ENCODE data around the gene PPP2R5B.

PPP2R5B gene

DNA sequence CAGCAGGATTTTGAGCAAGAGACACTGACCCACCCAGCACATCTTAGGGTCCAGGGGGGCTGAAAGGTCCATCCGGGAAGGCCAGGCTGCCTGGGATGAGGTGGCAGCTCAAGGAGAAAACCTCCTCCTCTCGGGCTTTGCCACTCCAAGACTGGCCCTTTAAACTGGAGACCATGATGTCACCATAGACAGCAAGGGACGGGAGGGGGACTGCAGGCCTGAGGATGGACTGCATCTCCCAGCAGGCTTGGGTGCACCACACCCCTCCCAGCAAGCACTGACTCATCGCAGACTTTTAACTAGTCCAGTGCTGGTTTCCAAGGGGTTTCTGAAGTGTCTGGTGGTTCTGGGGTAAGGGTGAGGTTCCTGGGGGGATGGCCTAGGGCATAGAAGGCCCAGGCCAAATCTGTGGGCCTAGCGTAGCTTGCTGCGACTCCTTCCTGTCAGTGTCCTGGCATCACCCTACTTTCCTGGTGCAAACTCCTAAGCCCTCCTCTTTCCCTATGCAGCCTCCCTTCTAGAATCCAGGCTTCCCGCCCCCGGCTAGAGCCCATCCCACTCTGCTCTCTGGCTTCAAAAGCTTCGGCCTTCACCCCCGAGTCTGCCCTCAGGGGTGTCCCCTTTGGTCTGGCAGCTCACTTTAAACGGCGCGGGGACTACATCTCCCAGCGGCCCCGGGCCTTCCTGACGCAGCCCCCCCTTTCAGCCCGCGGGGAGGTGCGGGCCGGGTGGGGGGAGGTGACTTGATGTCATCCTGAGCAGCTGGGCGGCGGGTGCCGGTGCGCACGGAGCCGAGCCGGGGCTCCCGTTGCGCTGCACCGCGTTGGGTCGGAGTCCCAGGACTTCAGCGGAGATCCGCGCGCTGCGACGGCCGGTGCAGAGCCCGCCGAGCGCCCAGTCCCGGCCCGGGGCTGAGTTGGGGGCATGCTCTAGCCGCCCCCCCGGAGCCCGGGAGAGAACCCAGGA is at the start of gene PPP2R5B:
Gene PPP2R5B (plus strand): TSS at position 746 of the 966 bp plus-strand sequence. CDS start 1,046 bp downstream, outside the sequence.
- peak; percentile 91 for DNase-seq

DNA sequence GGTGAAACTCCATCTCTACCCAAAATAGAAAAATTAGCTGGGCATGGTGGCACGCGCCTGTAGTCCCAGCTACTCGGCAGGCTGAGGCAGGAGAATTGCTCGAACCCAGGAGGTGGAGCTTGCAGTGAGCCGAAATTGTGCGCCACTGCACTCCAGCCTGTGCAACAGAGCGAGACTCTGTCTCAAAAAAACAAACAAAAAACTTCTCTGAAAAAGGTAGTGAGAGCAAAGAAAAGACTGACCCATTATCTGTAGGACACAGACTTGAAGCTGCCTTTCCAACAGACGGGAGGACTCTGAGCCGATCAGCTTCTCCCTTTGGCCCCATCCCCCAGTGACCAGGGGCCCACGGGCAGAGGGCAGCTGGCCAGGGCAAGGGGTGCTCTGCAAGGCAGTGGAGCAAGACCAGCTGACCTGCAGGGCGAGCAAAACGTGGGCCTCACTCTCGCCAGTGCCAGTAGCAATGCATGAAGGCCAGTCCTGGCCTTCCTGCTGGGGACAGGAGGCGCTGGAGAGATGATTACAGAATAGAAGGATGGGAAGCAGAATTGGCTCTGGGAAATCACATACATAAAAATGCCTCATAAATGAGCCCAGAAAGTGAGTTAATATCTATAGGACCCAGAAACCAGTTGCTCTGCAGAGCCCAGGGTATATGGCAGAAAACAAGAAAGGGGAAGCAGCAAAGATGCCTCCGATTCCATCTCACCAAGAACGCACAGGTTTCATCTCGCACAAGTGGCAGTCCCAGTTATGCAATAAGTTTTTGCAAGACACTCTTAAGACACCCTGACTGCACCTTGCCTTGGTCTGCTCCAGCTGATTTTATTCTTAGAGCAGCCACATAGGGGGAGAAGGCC is 48.9 kb upstream of the PPP2R5B start:
- DNase-seq, result no peak

DNA sequence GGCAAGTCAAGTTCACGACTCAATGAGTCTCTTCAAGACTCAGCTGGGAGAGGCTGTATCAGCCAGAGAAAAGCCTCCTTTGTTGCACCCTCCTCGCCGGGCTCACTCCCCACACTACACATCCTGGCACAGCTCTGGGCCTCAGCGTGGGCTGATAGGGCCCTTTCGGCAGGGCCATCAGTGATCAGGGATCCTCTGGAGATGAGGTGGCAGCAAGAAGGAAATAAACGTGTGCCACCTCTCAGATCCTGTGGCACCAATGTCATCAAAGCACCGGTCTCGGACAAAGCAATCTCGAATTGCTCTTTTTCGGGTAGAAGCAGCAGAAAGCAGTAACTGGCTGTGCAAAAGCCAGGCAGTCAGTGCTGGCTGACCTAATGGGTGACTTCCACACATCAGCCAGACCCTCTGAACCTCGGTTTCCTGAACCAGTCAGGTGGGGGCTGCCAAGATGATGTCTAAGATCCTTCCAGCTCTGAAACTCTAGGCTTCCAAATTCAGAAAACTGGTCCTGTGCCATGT is 48.2 kb upstream of the PPP2R5B start:
- peak; percentile 23 for DNase-seq

DNA sequence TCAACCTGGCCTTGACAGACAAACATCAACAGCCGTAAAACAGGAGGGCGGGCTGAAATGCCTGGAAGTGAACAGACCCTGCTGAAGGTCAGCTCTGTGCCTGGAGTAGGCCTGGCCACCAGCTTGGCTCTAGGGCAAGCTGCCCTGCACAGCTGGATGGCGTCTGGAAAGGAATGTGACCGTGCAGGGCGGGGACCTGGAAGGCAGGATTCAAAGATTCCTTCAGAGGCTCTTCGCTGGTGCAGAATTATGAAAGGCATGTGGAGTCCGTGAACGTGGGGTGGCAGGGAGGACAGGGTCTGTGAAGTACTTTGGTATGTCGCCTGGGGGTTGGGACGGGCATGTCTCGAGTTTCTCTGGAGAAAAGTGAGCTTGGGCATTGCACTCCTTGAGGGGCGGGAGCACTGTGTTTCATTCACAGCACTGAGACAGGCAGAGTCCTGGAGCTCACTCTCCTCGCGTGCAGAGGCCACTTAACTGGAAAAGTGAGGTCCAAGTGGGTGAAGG is 47.6 kb upstream of the PPP2R5B start:
- no peak for DNase-seq

DNA sequence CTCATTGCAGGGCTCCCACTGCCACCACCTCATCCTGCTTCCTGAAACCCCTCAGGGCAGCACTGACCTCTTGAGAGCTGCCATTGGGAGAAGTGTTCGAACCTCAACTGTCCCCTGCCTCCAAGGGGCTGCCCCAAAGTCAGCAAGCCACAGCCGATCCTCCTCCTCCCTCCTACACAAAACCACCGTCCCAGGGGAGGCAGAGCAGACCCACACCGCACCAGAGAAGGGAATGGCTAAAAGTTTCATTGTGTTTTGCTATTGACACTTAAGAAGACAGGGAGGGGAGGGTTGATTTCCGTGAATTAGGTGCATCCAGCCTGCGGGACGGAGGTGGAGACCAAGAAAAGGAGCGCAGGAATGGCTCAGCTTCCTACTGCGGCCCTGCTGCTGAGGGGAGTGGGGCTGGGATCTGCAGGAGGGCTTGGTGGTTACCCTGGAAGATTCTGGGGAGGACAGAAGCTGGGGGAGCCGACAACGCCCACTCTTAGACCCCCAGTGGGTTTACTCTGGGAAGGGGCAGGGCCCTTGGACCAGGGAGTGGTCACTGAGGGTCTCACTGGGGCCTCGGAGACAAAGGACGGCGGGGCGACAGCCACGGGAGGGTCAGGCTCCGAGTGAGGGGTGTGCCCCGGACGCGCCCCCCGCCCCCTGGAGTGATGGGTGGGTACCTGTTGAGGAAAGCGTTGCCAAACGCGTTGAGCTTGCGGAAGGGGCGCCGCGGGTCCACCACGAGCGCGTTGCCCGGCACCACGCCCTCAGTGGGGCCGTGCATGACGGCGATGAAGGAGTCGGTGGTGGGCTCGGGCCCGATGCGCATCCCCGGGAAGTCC is 46.9 kb upstream of the PPP2R5B start:
- DNase-seq, result peak; percentile 19

DNA sequence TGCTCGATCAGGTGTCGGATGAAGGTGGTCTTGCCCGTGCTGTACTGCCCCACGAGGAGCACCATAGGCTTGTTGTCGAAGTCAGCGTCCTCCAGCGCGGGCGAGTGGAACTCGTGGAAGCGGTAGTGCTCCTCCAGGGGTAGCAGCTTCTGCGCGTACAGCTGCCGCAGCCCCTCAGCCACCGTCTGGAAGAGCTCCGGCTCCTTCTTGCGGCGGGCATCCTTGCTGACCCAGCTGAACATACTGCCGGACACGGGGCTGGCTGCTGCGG is 46.3 kb upstream of the PPP2R5B start:
- no peak for DNase-seq

DNA sequence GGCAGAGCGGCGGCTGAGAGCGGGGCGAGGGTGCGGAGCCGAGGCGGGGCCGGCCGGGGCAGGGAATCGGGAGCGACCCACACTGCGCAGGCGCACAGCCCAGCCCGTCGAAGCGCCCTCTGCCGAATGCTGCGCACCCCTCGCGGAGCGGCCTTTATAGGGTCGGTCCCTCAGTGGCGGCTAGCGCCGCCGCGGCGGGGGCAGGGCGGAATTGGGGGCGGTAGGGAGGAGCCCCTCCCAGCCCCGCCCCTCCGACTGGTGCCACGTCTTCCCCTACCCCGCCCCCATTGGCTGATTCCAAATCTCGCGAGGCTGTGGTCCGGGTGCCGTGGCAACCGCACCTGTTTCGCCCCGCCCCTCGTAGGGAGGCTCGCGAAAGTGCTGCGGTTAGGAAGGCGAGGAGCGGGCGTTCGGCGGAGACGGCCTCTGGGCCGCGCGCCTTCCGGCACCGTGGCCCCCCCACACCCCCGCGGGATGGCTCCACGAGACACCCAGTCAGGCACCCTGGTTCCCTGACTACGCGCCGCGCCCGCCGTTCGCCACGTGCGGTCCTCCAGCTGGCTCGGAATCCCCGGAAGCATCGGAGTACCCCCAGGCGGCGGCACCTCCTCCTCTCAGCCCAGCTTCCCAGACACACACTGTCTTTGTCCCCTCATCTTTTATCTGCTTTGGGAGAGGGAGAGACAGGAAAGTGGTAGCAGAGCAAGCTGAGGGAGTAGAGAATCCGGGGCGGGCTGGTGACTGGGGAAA is 45.8 kb upstream of the PPP2R5B start, which contains the start of gene EHD1:
Gene EHD1 (minus strand): TSS at position 128 of the 750 bp plus-strand sequence. CDS start 157 bp downstream, outside the sequence.
- DNase-seq, result peak; percentile 100

DNA sequence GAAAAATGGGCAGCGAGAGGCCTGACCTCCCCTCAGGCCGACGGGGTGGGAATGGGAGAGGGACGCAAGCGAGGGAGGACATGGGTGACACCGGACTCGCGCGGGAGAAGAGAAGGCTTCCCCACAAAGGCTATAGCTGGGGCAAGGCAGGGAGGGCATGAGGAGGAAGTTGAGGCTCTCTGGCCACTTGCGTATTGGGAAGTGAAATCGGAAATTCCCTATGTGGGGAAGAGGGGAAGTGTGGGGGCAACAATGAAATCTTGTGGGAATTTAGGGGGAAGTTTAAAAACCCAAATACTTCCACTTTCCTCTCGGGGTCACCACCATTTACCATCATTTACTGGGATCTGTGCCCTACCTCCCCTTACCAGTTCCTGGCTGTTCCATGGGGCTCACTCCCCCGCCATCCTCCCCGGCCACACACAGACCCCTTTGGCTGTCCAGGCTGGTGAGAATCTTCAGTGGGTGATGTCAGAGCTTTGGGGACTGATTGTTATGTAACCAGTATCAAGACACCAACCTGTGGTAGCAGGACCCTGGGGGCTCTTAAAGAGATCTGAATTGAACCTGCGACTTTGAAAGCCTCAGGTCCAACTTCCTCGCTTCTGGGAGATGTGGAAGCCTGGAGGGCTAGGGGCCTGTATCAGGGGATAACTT is 45.1 kb upstream of the PPP2R5B start:
- peak; percentile 39 for DNase-seq

DNA sequence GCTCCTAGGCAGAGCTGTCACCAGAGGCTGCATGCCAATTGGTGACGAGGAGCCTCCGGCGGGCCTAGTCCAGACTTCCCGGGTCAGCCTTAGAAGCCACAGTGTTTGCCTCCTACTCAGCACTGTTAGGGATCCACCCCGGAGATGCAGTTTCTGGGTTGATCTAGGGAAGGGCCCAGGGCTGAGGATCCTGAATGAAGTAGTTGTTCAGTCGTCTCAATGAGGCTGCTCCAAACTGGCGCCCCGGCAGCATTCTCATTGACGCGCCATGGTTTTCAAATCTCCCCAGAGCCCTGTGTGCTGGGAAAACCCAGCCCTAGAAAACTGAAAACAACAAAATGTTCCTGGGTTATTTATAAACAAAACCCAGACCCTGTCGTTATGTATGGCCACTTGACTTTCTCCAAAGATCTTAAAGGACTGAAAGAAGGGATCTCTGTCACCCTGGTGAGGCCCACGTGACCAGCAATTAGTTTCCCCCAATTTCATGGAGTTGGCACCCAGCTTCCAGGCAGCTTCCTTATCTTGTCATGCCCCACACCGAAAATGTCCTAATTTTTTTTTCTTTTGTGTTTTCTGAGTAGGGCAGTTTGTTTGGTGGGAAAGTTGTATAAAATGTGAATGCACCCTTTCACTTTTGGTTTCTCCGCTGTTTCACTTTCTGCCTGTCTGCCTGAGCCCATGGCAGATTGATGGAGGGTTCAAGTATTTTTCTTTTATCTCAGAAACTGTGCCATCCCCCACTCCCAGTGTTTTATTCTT is 44.1 kb upstream of the PPP2R5B start:
- peak; percentile 65 for DNase-seq

DNA sequence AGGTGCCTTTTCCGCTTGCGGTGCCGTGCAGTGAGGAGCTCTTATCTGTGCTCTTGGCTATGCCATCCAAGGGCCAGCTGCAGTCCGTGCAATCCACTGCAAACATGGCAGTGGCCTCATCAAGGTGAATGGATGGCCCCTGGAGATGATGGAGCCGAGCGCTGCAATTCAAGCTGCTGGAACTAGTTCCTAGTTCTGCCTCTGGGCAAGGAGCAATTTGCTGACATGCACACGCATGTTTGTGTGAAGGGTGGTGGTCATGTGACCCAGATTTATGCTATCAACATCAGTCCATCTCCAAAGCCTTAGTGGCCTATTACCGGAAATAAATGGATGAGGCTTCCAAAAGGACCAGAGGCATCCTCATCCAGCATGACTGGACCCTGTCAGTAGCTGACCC is 43.0 kb upstream of the PPP2R5B start:
- DNase-seq, result no peak

DNA sequence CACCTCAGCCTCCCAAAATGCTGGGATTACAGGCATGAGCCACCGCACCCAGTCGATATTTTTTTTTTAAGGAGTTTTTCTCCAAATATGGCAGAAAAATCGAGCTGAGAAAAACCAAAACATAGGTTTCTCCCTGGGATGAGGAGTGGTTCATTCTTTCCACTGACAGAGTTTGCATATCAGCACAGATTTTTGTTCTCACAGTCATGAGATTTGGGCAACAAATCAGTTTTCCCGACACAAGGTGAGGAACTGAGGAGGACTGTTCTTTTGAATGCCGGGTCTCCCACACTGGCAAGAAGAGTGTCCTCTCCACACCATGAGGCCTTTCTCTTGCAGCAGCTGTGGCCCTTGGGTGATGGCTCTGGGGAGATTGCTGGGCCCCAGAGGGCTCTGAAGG is 42.2 kb upstream of the PPP2R5B start:
- DNase-seq, result no peak

DNA sequence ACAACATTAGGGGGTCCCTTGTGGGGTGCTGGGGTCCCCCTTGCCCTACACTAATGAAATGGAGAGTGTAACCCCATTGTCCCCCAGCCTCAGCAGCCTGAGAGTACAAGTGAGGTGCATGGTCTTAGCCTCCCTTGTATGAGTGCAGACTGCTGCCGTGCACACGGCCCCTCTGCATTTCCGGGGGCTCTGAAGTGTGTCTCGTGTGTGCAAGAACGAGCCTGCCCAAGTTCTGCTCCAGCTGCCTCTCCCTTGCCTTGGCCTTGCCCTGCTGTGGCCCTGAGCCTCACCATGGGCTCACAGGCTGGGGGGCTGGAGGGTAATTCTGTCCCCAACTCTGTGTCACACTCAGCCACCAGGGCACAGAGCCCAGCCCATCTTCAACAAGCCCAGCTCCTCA is 40.9 kb upstream of the PPP2R5B start:
- DNase-seq, result no peak

DNA sequence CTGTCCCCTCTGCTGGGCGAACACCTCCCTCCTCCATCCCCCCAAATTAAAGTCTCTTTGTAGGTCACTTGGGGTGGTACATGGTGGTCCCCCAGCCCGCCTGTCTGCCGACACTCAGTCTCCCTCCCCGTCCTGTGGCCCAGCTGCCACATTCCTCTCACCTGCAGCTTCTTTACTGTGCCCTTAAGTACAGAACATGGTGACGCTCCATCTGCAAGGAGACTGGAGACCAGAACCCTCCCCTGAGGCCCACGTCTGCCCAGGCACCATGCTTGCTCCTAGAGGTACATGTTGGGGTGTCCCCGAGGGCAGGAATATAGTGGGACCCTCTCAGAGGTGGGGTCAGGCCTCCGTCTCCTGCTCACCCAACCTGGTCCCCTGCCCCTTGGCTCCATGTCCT is 40.5 kb upstream of the PPP2R5B start:
- no peak for DNase-seq

DNA sequence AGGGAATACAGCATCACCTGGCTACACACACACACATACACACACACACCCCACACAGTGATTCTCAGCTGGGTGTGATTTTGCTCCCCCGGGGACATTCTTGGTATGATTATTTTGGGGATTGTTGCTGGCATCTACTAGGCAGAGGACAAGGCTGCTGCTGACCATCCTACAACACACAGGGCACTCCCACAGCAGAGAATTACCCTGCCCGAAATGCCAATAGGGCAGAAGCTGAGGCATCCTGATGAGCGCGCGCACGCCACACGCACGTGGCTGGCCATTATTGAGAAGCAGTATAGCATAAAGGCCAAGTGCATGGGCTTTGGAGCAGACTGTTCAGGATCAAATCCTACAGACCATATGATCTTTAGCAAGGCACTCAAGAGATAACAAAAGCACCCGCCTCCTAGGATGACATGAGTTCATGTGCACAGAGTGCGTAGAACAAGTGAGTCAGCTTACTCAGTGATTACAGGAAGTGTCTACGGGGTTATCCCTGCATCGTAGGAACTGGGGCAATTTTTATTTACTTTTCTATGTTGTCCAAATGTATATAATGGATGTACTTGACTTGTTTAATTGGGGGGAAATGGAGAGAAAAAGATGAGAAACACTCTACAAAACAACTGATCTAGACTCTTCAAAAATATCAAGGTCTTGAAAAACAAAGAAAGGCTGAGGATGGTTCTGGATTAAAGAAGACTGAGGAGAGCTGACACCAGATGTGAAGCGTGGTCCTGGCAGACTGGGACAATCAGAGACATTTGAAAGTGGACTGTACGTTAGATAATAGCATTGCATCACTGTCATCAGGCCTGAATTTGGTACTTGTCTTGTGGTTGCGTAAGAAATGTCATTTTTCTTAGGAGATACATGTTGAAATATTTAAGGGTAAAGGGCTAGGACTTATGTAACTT is 38.9 kb upstream of the PPP2R5B start:
- peak; percentile 61 for DNase-seq

DNA sequence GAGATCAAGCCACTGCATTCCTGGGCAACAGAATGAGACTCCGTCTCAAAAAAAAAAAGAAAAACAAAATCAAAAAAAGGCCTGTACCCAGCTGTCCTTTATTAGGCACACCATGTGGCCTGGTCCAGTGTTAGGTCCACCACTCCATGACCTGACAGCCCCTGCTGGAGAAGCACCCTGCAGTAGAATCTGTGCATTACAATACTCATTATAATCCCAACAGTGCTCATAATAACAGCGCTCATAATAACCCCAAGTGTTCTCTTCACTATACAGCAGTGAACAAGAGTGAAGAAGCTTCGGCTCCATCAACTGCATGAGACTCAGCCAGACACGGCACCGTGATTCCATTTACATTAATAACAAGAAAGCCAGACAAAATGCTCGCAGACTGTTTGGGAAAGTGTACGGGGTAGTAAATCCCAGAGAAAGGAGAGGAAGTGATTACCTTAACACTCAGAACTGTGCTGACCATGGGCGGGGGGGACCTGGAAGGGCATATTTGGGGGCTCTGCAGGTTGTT is 37.2 kb upstream of the PPP2R5B start:
- no peak for DNase-seq

DNA sequence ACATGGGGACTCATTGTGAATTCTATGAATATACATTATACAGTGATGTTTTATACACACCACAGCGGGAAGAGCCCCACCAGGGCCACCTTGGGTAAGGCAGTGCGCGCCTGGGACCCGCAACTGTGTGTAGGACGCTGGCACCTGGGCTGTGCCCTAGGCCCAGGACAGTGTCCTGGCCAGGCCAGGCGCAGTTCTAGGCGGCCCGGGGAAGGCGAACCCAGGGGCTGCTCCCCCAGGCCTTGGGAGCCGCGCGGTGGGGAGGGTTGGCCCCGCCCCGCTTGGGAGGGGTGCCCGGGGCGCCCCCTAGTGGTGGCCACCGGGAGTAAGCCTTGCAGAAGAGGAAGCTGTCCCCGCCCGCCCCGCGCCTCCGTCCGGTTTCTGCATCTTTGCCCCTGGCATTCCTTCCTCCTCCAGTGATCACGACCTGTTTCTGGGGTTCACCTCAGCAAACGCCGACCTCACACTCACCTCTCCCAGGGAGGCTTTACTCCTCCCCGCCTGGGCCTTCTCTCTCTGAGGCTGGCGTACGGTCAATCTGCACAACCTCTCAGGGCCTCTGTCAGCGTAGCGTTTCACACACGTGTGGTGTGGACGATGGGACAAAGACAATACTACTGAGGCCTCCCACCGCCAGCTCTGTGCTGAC is 36.6 kb upstream of the PPP2R5B start:
- DNase-seq, result peak; percentile 85

DNA sequence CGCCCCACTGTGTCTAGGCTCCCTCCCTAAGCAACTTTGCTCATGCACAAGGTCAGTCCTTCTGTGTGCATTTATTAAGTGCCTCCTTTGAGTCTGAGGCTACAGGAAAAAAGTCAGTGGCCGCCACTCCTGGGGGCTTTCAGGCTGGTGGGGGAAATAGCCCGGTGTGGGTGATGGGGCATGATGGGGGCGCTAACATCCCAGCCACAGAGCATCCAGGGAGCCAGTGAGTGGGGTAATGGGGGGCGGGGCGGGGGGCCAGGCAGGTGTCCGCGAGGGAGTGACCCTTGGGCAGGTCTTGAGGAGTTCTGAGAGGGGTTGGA is 36.1 kb upstream of the PPP2R5B start:
- DNase-seq, result no peak

DNA sequence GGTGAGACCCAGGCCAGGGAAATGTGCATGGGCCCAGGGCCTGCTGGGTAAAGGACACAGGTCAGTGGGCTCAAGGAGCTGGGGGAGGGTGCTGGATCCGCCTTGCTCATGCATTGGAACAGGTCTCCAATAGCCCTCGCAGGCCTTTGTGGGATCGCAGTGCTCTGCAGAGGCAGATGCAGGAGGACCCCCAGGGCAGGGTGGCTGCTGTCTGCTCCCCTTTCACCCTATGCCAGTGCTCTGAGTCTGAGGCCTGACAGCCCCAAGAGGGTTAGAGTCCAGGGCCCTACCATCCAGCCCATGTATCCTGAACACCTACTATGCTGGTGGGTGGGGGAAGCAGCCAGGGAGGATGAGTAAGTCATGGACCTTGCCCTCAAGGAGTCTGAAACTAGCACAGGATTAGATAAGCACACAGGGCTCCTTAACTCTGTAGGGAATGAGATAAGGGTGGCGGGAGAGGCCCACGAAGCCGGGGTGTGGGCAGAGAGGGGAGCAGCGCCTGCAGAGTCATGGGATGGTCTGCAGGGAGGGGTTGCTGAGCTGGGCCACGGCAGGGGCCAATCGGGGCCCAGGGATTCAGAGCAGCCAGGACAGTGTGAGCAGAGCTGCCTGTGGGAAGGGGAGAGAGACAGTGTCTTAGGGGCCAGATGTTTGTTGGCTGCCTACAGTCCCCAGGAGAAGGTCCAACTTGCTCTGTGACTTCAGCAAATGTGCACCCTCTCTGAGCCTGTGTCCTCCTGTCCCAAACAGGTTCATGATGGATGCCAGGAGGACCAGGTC is 35.6 kb upstream of the PPP2R5B start:
- DNase-seq, result no peak
